ENCODE measurements around the gene PARD6A. TPM values are rescaled to one million over a fixed set of nuclear protein-coding genes. Genes with fewer than 3 reads are reported as not detected.

Gene PARD6A
- total and polyA plus RNA-seq, 2 of the 13 experiments (the other 11 are each of a cell fraction or from before 2014, with no cell fraction given), result 3.5 to 4.3 TPM

- TF ChIP-seq, protein P1, sequence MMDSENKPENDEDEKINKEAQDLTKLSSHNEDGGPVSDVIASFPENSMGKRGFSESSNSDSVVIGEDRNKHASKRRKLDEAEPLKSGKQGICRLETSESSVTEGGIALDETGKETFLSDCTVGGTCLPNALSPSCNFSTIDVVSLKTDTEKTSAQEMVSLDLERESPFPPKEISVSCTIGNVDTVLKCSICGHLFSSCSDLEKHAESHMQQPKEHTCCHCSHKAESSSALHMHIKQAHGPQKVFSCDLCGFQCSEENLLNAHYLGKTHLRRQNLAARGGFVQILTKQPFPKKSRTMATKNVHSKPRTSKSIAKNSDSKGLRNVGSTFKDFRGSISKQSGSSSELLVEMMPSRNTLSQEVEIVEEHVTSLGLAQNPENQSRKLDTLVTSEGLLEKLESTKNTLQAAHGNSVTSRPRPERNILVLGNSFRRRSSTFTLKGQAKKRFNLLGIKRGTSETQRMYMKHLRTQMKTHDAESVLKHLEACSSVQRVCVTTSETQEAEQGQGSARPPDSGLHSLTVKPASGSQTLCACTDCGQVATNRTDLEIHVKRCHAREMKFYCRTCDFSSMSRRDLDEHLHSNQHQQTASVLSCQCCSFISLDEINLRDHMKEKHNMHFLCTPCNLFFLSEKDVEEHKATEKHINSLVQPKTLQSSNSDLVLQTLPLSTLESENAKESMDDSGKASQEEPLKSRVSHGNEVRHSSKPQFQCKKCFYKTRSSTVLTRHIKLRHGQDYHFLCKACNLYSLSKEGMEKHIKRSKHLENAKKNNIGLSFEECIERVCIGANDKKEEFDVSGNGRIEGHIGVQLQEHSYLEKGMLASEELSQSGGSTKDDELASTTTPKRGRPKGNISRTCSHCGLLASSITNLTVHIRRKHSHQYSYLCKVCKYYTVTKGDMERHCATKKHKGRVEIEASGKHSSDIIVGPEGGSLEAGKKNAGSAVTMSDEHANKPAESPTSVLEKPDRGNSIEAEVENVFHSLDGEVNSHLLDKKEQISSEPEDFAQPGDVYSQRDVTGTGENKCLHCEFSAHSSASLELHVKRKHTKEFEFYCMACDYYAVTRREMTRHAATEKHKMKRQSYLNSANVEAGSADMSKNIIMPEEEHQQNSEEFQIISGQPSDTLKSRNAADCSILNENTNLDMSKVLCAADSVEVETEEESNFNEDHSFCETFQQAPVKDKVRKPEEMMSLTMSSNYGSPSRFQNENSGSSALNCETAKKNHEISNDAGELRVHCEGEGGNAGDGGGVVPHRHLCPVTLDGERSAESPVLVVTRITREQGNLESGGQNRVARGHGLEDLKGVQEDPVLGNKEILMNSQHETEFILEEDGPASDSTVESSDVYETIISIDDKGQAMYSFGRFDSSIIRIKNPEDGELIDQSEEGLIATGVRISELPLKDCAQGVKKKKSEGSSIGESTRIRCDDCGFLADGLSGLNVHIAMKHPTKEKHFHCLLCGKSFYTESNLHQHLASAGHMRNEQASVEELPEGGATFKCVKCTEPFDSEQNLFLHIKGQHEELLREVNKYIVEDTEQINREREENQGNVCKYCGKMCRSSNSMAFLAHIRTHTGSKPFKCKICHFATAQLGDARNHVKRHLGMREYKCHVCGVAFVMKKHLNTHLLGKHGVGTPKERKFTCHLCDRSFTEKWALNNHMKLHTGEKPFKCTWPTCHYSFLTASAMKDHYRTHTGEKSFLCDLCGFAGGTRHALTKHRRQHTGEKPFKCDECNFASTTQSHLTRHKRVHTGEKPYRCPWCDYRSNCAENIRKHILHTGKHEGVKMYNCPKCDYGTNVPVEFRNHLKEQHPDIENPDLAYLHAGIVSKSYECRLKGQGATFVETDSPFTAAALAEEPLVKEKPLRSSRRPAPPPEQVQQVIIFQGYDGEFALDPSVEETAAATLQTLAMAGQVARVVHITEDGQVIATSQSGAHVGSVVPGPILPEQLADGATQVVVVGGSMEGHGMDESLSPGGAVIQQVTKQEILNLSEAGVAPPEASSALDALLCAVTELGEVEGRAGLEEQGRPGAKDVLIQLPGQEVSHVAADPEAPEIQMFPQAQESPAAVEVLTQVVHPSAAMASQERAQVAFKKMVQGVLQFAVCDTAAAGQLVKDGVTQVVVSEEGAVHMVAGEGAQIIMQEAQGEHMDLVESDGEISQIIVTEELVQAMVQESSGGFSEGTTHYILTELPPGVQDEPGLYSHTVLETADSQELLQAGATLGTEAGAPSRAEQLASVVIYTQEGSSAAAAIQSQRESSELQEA (CRISPR knock-in tag; IDR thresholded peaks at IDR 0.05; ENCODE audit: not compliant biosample characterization), result peak; percentile 43
- TF ChIP-seq ELF3 (CRISPR knock-in tag; IDR thresholded peaks at IDR 0.05) (peak; percentile 53), NRL (CRISPR knock-in tag; IDR thresholded peaks at IDR 0.05; ENCODE audit: borderline replicate concordance) (peak; percentile 19), PRDM15 (CRISPR knock-in tag; IDR thresholded peaks at IDR 0.05) (no peak), SRY (CRISPR knock-in tag; IDR thresholded peaks at IDR 0.05) (peak; percentile 87), ZNF572 (CRISPR knock-in tag; IDR thresholded peaks at IDR 0.05) (peak; percentile 84), ZNF138 (CRISPR knock-in tag; IDR thresholded peaks at IDR 0.05; ENCODE audit: low read depth) (peak; percentile 73; the same call in 1 of the 2 replicates), CSRNP1 (CRISPR knock-in tag; IDR thresholded peaks at IDR 0.05) (peak; percentile 87; the same call in 1 of the 2 replicates), STAG1 (CRISPR knock-in tag; IDR thresholded peaks at IDR 0.05) (no peak), MTF1 (CRISPR knock-in tag; IDR thresholded peaks at IDR 0.05) (no peak), NR2F1 (CRISPR knock-in tag; IDR thresholded peaks at IDR 0.05) (0 out of 4 replicates have a peak, but pooled peaks of 1 of the 2 experiments have one; percentile 12), ZNF562 (CRISPR knock-in tag; IDR thresholded peaks at IDR 0.05; ENCODE audit: borderline replicate concordance) (no peak), TEAD2 (CRISPR knock-in tag; IDR thresholded peaks at IDR 0.05) (peak; percentile 39; the same call in 1 of the 2 replicates)
These were observed 841 bp upstream of the PARD6A start, which contains the start of gene ACD (continued) for GRCh38 chr16:67659675-67660563.

Measured in HepG2 (cell line).